Medulla oblongata (tissue), 1 donor: ENCODE measurements around the gene OGFOD2.
"Not testable (repeated sequence)": the region's sequence is repeated elsewhere in the genome, so short reads cannot be mapped to it uniquely, and the experiment has no call there.

ENCODE experiments used
- DNase-seq: peaks from one replicate; pipeline ENCODE4 v3.0.0-alpha.2; 2015; ENCODE audit errors: extremely low spot score

The OGFOD2 gene

DNA sequence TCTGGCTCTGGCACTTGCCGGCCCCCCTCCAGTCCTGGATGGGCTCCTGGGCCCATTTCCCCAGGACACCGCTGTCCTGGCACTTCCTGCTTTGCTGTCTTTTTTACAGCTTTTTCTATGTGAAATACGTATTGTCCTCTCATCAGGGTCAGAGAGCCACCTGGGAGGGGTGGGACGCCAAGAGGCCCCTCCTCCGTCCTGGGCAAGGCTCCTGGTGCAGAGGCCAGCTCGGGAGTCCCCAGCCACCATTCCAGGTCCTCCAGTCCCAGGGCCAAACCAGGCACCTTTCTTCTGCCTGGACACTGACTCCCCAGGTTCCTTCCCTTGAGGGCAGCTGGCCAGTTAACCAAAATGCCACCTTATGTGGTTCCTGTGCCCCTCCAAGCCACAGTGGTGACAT lies 28.2 kb downstream of the OGFOD2 start:
- no peak for DNase-seq

- DNase-seq = no peak
These were observed 29.2 kb downstream of the OGFOD2 start for GRCh38 chr12:123004287-123004686.

- DNase-seq = no peak
These were observed 30.1 kb downstream of the OGFOD2 start for GRCh38 chr12:123005081-123005626.

DNA sequence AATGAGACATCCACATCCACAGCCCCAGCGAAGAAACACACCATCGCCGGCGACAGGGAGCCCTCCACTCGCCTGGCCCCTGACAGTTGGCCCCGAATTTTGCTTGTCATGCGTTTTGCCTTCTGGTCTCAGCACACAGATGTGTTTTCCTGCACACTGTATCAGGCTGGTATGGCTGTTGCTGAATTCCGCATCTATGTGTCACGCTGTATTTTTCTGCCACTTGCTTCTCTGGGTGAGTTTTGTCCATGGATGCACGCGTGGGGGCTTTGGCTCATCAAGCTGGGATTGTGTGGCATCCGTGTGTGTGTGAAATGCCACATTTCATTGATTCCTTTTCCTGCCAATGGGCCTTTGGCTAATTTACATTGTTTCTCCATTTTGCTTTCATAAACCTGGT lies 31.9 kb downstream of the OGFOD2 start:
- no peak for DNase-seq

DNA sequence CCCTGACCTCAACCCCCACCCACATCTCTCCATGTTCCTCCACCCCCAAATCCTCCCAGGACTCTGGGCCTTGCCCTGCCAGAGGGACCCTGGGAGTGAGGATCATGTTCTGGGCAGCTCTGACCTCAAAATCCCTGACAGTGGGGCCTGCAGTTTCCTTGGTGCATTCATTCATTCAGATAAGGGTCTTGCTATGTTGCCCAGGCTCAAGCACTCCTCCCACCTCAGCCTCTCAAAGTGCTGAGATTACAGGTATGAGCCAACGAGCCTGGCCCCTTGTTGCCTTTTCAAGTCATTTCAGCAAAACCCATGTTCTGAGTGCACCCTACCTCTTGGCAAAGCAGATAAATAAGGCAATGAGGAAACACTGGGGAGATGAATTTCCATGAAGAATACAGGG lies 35.1 kb downstream of the OGFOD2 start:
- DNase-seq = no peak

DNA sequence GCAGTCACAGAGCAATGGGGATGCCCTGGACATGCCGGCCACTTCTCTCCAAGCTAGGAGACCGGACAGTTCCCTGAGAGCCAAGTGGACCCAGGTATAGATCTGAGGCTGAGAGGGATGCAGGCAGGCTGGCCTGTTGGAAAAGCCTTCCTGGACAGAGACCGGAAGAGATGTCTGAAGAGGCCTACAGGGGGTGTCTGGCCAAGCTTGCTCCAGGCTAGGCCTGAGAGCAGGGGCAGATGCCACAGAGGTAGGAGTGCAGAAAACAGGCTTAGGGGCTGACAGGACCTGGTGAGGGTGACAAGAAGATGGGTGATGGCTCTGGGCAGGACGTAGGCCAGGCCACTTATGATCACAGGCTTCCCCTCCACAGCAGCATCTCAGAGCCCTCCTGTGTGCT lies 35.6 kb downstream of the OGFOD2 start:
- no peak for DNase-seq

DNA sequence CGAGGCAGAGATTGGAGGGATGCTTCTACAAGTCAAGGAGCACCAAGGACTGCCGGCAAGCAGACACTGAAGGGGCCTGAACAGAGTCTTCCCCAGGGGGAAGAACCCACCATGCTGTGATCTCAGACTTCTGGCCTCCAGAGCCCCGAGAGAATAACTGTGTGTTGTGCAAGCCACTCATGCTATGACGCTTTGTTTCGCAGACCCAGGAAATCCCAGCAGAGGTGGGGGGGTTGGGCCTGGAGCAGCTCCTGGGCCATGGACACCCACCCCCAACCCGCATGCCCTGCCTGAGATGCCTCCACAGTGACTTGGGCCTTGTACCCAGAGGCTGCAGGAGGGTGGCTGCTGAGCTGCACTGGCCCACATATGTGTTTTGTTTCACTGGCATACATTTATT lies 36.7 kb downstream of the OGFOD2 start:
- no peak for DNase-seq

- DNase-seq = no peak
These were observed 38.4 kb downstream of the OGFOD2 start for GRCh38 chr12:123013185-123014095.

GRCh38 chr12:123014473-123014872 lies 39.4 kb downstream of the OGFOD2 start:
- not testable (repeated sequence) for DNase-seq

DNA sequence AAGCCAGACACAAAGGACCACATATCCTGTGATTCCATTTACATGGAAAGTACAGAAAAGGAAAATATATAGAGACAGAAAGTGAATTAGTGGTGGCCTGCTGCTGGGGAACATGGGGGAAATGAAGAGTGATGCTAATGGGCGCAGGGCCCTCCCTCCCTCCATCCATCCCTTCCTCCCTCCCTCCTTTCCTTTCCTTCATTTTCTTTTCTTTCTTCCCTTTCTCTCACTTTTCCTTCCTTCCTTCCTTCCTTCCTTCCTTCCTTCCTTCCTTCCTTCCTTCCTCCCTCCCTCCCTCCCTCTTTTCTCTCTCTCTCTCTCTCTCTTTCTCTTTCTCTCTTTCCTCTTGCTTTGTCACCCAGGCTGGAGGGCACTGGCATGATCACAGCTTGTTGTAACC lies 42.7 kb downstream of the OGFOD2 start:
- no peak for DNase-seq

DNA sequence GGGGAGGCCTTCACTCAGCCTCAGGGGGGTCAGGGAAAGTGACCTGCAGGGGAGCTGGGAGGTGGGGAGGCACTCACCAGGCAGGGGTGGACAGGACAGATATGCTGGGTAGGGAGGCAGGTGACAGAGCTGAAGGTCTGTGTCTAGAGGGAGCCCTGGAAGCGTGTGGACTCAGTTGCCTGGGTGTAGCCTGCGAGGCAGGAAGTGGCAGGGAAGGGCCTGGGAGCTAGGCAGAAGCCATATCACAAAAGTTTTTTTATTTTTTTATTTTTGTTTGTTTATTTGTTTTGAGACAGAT lies 44.7 kb downstream of the OGFOD2 start:
- DNase-seq = no peak

GRCh38 chr12:123021688-123022604 lies 46.9 kb downstream of the OGFOD2 start:
- no peak for DNase-seq

DNA sequence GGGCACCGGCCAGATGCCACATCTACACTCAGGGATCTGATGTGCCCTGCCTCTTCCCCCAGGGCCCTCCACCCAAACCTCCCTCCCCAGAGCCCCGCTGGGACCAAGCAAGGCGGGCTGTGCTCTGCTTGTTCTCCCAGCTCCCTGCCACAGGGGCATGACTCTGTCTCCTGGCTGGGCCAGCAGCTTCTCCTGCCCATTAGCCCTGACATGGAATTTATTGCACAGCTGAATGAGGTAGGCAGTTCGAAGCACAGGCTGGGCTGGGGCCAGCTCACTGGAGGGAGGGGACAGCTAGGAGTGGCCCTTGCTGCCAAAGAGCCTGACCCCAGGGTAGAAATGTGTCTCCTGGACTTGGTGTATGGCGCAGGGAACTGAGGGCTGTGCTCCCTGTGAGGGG lies 47.8 kb downstream of the OGFOD2 start:
- no peak for DNase-seq

- DNase-seq = no peak
These were observed 49.9 kb downstream of the OGFOD2 start for GRCh38 chr12:123024819-123025391.

DNA sequence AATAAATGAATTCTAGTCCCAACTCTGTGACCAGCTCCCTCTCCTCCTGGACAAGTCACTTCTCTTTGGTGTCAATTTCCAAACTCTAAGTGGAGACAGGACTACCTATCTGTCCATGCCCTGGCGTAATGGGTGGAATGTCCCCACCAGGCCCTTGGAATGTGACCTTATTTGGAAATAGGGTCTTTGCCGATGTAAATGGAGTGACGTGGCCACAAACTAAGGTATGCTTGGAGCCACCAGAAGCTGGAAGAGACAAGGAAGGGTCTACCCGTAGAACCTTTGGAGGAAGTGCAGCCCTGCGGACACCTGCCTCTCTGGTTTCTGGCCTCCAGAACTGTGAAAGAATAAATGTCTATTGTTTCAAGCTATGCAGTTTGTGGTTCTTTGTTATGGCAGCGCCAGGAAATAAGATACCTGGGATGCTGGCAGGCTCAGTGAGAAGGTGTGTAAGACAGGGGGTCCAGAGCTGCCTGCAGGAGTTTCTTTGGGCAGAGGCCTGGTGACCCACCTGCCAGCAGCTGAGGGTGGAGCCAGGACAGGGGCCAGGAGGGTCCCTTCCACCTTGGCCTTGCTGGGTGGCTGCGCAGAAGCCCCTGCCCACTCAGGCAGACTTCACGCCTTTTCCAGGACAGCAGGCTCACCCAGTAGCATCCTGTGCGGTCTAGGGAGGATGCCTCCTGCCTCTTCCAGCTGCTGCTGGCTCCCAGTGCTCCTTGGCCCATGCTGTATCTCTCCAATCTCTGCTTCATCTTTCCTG lies 51.2 kb downstream of the OGFOD2 start:
- no peak for DNase-seq

DNA sequence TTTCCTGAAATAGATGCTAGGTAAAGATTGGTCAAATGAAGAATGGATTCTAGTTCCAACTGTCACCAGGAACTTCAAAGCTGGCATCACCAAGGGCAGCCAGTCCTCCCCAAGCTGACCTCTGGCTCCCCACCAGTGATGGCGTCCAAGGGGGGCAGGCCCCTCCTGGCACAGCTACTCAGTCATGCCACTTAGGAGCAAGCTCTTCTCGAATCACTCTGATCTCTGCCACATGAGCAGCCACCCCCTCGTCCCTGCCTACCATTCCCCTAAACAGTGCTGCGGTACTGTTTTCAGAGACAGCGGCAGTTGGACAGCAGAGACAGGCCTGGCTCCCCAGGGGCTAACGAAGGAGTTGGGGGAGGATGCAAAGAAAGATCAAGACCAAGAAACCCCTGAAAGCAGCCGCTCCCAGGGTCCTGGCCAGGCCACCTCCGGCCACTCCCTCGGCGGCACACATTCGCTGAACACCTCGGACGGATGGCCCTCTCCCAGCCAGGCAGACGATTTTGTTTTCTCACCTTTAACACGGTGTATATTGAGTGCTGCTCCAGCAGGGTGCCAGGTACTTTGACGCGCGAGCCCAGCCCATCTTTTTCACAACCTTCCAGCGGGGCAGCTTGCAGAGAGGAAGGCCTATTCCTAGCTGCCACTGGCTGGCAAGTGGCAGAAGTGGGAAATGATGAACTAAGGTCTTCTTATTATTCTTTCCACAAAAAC lies 52.8 kb downstream of the OGFOD2 start:
- no peak for DNase-seq

DNA sequence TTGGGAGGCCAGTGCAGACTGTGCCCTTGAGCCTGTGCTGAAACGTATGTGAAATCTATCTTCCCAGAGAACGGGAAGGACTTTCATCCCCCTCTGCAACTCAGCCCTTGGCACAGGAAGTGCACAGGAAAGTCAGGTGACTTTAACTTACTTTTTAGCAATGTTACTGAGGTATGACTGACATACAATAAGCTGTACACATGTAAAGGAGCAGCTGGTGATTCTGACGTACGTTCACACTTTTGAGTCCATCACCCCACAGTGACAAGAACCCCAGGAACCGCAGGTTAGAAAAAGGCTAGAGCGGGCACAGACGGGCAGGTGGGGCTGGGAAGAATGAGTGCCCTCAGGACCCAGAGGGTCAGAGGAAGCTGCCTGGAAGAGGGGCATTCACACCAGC lies 53.4 kb downstream of the OGFOD2 start:
- DNase-seq = no peak

DNA sequence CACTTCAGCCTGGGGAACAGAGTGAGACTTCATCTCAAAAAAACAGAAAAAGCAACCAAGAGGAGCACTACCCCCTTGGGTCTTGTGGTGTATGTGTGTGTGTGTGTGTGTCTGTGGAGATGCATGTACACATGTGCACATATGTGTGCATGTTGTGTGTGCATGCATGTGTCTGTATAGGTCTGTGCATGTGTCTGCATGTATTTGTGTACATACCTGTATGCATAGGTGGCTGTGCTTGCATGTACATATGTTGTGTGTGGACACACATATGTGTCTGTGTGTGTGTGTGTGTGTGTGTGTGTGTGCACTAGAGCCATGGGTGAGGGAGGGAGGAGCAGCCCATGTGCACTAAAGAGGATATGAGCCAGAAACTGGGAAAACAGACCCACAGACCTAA lies 54.5 kb downstream of the OGFOD2 start:
- no peak for DNase-seq
